Body of pancreas (tissue), 4 donors: ENCODE measurements around the gene HOXC10.

Experiments used
- POLR2A ChIP-seq, 3 donors: fragments of 450-650 bp; IDR thresholded peaks; one replicate each; pipeline ENCODE4 v1.6.1; 2016; ENCODE audit warnings: antibody characterized with exemption in 3 of 3, mild to moderate bottlenecking in 2 of 3
- TF ChIP-seq, protein P1 (sequence below), 7 experiments: fragments of 450-650 bp in 4 of 7; fragments of 200-600 bp in 3 of 7; sonication (generic) in 3 of 7; IDR thresholded peaks; one replicate each; pipeline ENCODE4 v1.5.1; 2016 to 2019; ENCODE audit warnings: antibody characterized with exemption in 7 of 7

DNA sequence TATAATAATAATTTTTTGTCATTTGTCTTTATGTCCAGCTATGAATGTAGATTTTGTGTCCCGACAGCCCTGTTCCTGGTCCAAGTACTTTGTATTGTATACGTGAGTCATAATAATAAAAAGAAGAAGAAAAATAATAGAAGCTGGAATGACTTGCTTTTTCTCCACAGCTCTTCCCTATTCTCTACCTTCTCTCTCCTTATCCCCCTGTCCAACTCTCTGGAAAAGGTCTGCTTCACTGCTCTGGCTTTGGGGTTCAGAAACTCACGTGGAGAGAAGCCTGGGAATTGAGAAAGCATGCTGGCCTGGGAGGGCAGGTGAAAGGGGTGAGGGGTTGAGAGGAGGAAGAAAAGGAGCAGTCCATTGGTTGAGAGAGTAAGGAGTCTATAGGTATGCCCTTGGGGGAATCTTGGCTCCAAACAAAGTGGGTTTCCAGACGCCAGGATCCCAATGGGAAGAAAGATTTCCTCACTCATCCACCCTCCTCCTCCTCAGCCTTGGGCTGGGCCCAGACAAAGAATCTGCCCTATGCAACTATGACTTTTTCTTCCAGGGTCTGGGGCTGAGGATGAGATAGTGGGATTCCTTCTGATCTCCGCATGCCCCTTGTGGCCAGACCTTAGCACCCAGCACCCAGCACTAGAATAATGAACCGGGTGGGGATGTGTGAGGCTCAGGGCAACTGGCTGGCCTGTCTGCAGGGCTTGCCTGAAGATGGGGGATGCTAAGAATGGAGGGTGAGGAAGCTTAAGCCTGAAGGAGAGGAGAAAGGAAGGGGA lies 27.9 kb downstream of the HOXC10 start:
- TF ChIP-seq, protein P1, sequence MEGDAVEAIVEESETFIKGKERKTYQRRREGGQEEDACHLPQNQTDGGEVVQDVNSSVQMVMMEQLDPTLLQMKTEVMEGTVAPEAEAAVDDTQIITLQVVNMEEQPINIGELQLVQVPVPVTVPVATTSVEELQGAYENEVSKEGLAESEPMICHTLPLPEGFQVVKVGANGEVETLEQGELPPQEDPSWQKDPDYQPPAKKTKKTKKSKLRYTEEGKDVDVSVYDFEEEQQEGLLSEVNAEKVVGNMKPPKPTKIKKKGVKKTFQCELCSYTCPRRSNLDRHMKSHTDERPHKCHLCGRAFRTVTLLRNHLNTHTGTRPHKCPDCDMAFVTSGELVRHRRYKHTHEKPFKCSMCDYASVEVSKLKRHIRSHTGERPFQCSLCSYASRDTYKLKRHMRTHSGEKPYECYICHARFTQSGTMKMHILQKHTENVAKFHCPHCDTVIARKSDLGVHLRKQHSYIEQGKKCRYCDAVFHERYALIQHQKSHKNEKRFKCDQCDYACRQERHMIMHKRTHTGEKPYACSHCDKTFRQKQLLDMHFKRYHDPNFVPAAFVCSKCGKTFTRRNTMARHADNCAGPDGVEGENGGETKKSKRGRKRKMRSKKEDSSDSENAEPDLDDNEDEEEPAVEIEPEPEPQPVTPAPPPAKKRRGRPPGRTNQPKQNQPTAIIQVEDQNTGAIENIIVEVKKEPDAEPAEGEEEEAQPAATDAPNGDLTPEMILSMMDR (IDR thresholded peaks at IDR 0.05) = no peak
- no peak for TF ChIP-seq POLR2A (IDR thresholded peaks at IDR 0.05)
